HEK293 (cell line): Measurements from ENCODE around the gene SLAMF1.

Experiments used
- CTCF ChIA-PET: fragments of 350-600 bp; formaldehyde crosslinking; extraction: SDS; loops from one replicate; lab custom pipeline; 2021; ENCODE audit warnings: antibody characterized with exemption; lab: Yijun Ruan, JAX
- POLR2A ChIA-PET: fragments of 300-600 bp; formaldehyde crosslinking; extraction: SDS; loops from one replicate; lab custom pipeline; 2020; ENCODE audit warnings: antibody characterized with exemption, inconsistent platforms; lab: Yijun Ruan, JAX
- H3K27ac ChIP-seq: fragments of 200-500 bp; sonication (Bioruptor generic); 2 replicates; pipeline ENCODE4 v1.5.1; 2014; ENCODE audit warnings: low read depth, low read length, control low read depth, inconsistent platforms; ENCODE audit errors: extremely low read depth
- H3K36me3 ChIP-seq, 2 experiments: fragments of 200-500 bp in 1 of 2; sonication (Bioruptor generic) in 1 of 2; 1 replicate in 1 of 2; 2 replicates in 1 of 2; pipeline ENCODE4 v1.5.1; 2014 to 2017; ENCODE audit warnings: inconsistent platforms in 2 of 2, low read length in 2 of 2; ENCODE audit not compliant: control insufficient read depth in 2 of 2, insufficient read depth in 1 of 2
- H3K4me1 ChIP-seq: fragments of 200-500 bp; sonication (Bioruptor generic); 2 replicates; pipeline ENCODE4 v1.5.1; 2014; ENCODE audit warnings: mild to moderate bottlenecking, low read length, inconsistent platforms; ENCODE audit not compliant: control insufficient read depth, insufficient read depth
- H3K4me3 ChIP-seq: 2 replicates; pipeline ENCODE4 v1.5.1; 2011; ENCODE audit warnings: low read depth, mild to moderate bottlenecking, control low read depth, low read length, moderate library complexity
- H3K9me3 ChIP-seq: fragments of 200-500 bp; sonication (Bioruptor generic); 2 replicates; pipeline ENCODE4 v1.5.1; 2014; ENCODE audit warnings: low read depth, low read length, inconsistent platforms; ENCODE audit not compliant: control insufficient read depth, insufficient read depth
- BCL11A ChIP-seq: fragments of 450-650 bp; formaldehyde crosslinking; IDR thresholded peaks from 2 replicates; pipeline ENCODE4 v1.5.1; 2016; ENCODE audit warnings: low read depth, missing biosample characterization, missing genetic modification characterization
- EGR2 ChIP-seq: fragments of 450-650 bp; formaldehyde crosslinking; IDR thresholded peaks from 2 replicates; pipeline ENCODE4 v1.5.1; 2016; ENCODE audit warnings: low read depth, missing biosample characterization, missing genetic modification characterization
- GLIS2 ChIP-seq: fragments of 450-650 bp; formaldehyde crosslinking; IDR thresholded peaks from 2 replicates; pipeline ENCODE4 v1.5.1; 2016; ENCODE audit warnings: missing biosample characterization, missing genetic modification characterization
- HOXD13 ChIP-seq: sonication (generic); formaldehyde crosslinking; IDR thresholded peaks from 2 replicates; pipeline ENCODE4 v1.8.0; 2022; ENCODE audit warnings: missing genetic modification reagents, borderline replicate concordance
- KLF10 ChIP-seq: fragments of 450-650 bp; IDR thresholded peaks from 2 replicates; pipeline ENCODE4 v1.5.1; 2018; ENCODE audit warnings: missing biosample characterization, mild to moderate bottlenecking, missing genetic modification characterization
- MEIS1 ChIP-seq: sonication (generic); formaldehyde crosslinking; IDR thresholded peaks from 2 replicates; pipeline ENCODE4 v1.8.1; 2022; ENCODE audit warnings: missing genetic modification reagents, mild to moderate bottlenecking, borderline replicate concordance
- ZBTB1 ChIP-seq: fragments of 450-650 bp; formaldehyde crosslinking; IDR thresholded peaks from 2 replicates; pipeline ENCODE4 v1.5.1; 2016; ENCODE audit warnings: missing biosample characterization, missing genetic modification characterization
- ZBTB20 ChIP-seq: fragments of 450-650 bp; formaldehyde crosslinking; IDR thresholded peaks from 2 replicates; pipeline ENCODE4 v1.5.1; 2016; ENCODE audit warnings: missing biosample characterization, missing genetic modification characterization
- ZBTB21 ChIP-seq: fragments of 450-650 bp; formaldehyde crosslinking; IDR thresholded peaks from 2 replicates; pipeline ENCODE4 v1.5.1; 2017; ENCODE audit warnings: missing biosample characterization, missing genetic modification characterization
- ZNF121 ChIP-seq: fragments of 450-650 bp; formaldehyde crosslinking; IDR thresholded peaks from 2 replicates; pipeline ENCODE4 v1.5.1; 2016; ENCODE audit warnings: missing biosample characterization, missing genetic modification characterization
- ZNF140 ChIP-seq: fragments of 450-650 bp; formaldehyde crosslinking; IDR thresholded peaks from 2 replicates; pipeline ENCODE4 v1.5.1; 2016; ENCODE audit warnings: missing biosample characterization, missing genetic modification characterization
- ZNF157 ChIP-seq: fragments of 450-650 bp; formaldehyde crosslinking; IDR thresholded peaks from 2 replicates; pipeline ENCODE4 v1.5.1; 2016; ENCODE audit warnings: missing biosample characterization, missing genetic modification characterization
- ZNF16 ChIP-seq: fragments of 450-650 bp; formaldehyde crosslinking; IDR thresholded peaks from 2 replicates; pipeline ENCODE4 v1.5.1; 2016; ENCODE audit warnings: low read depth, missing biosample characterization, missing genetic modification characterization
- ZNF174 ChIP-seq: fragments of 450-650 bp; formaldehyde crosslinking; IDR thresholded peaks from 2 replicates; pipeline ENCODE4 v1.5.0; 2017; ENCODE audit warnings: missing biosample characterization, mild to moderate bottlenecking, missing genetic modification characterization
- ZNF19 ChIP-seq: fragments of 450-650 bp; formaldehyde crosslinking; IDR thresholded peaks from 2 replicates; pipeline ENCODE4; 2016; ENCODE audit warnings: missing biosample characterization, missing genetic modification characterization, low read depth
- ZNF266 ChIP-seq: fragments of 450-650 bp; formaldehyde crosslinking; IDR thresholded peaks from 2 replicates; pipeline ENCODE4 v1.5.1; 2016; ENCODE audit warnings: missing biosample characterization, missing genetic modification characterization, low read depth
- ZNF292 ChIP-seq: fragments of 450-650 bp; formaldehyde crosslinking; IDR thresholded peaks from 2 replicates; pipeline ENCODE4 v1.5.1; 2016; ENCODE audit warnings: low read depth, missing biosample characterization, missing genetic modification characterization, borderline replicate concordance
- ZNF366 ChIP-seq: fragments of 450-650 bp; formaldehyde crosslinking; conservative IDR thresholded peaks from 2 replicates; pipeline ENCODE4 v1.5.1; 2016; ENCODE audit warnings: missing biosample characterization, missing genetic modification characterization
- ZNF394 ChIP-seq: fragments of 450-650 bp; formaldehyde crosslinking; IDR thresholded peaks from 2 replicates; pipeline ENCODE4 v1.5.1; 2016; ENCODE audit warnings: missing biosample characterization, missing genetic modification characterization, mild to moderate bottlenecking, moderate library complexity, borderline replicate concordance
- ZNF48 ChIP-seq: fragments of 450-650 bp; formaldehyde crosslinking; IDR thresholded peaks from 2 replicates; pipeline ENCODE4 v1.5.1; 2016; ENCODE audit warnings: missing biosample characterization, missing genetic modification characterization
- ZNF529 ChIP-seq: fragments of 450-650 bp; formaldehyde crosslinking; IDR thresholded peaks from 2 replicates; pipeline ENCODE4 v1.5.1; 2017; ENCODE audit warnings: missing genetic modification characterization, missing biosample characterization; ENCODE audit not compliant: insufficient replicate concordance
- ZNF544 ChIP-seq: fragments of 450-650 bp; formaldehyde crosslinking; IDR thresholded peaks from 2 replicates; pipeline ENCODE4 v1.5.0; 2017; ENCODE audit warnings: missing biosample characterization, missing genetic modification characterization
- ZNF548 ChIP-seq: fragments of 450-650 bp; formaldehyde crosslinking; IDR thresholded peaks from 2 replicates; pipeline ENCODE4 v1.5.1; 2016; ENCODE audit warnings: missing biosample characterization, missing genetic modification characterization
- ZNF549 ChIP-seq: fragments of 450-650 bp; IDR thresholded peaks from 2 replicates; pipeline ENCODE4 v1.5.1; 2018; ENCODE audit warnings: missing biosample characterization, missing genetic modification characterization, mild to moderate bottlenecking, inconsistent platforms, moderate library complexity
- ZNF561 ChIP-seq: fragments of 450-650 bp; IDR thresholded peaks from 2 replicates; pipeline ENCODE4 v1.5.1; 2018; ENCODE audit warnings: missing biosample characterization, missing genetic modification characterization, borderline replicate concordance
- ZNF571 ChIP-seq: fragments of 450-650 bp; formaldehyde crosslinking; IDR thresholded peaks from 2 replicates; pipeline ENCODE4 v1.5.0; 2017; ENCODE audit warnings: missing biosample characterization, missing genetic modification characterization
- ZNF621 ChIP-seq: fragments of 450-650 bp; formaldehyde crosslinking; IDR thresholded peaks from 2 replicates; pipeline ENCODE4 v1.5.1; 2017; ENCODE audit warnings: missing biosample characterization, missing genetic modification characterization
- ZNF654 ChIP-seq: fragments of 450-650 bp; formaldehyde crosslinking; IDR thresholded peaks from 2 replicates; pipeline ENCODE4 v1.5.1; 2016; ENCODE audit warnings: low read depth, missing biosample characterization, missing genetic modification characterization
- ZNF677 ChIP-seq: fragments of 450-650 bp; IDR thresholded peaks from 2 replicates; pipeline ENCODE4 v1.5.0; 2018; ENCODE audit warnings: missing biosample characterization, mild to moderate bottlenecking, missing genetic modification characterization, moderate library complexity
- ZNF776 ChIP-seq: fragments of 450-650 bp; formaldehyde crosslinking; IDR thresholded peaks from 2 replicates; pipeline ENCODE4 v1.5.0; 2017; ENCODE audit warnings: missing biosample characterization, missing genetic modification characterization, borderline replicate concordance
- ZNF791 ChIP-seq: fragments of 450-650 bp; formaldehyde crosslinking; IDR thresholded peaks from 2 replicates; pipeline ENCODE4 v1.5.1; 2016; ENCODE audit warnings: missing biosample characterization, missing genetic modification characterization
- ZNF843 ChIP-seq: fragments of 450-650 bp; formaldehyde crosslinking; IDR thresholded peaks from 2 replicates; pipeline ENCODE4 v1.5.1; 2016; ENCODE audit warnings: missing biosample characterization, missing genetic modification characterization
- TF ChIP-seq, protein P1 (sequence below): fragments of 450-650 bp; formaldehyde crosslinking; IDR thresholded peaks from 2 replicates; pipeline ENCODE4 v1.5.1; 2016; ENCODE audit warnings: missing biosample characterization, missing genetic modification characterization
- TF ChIP-seq, protein P2 (sequence below): fragments of 450-650 bp; formaldehyde crosslinking; IDR thresholded peaks from 2 replicates; pipeline ENCODE4 v1.5.1; 2017; ENCODE audit warnings: missing biosample characterization, mild to moderate bottlenecking, missing genetic modification characterization, moderate library complexity

The SLAMF1 gene

DNA sequence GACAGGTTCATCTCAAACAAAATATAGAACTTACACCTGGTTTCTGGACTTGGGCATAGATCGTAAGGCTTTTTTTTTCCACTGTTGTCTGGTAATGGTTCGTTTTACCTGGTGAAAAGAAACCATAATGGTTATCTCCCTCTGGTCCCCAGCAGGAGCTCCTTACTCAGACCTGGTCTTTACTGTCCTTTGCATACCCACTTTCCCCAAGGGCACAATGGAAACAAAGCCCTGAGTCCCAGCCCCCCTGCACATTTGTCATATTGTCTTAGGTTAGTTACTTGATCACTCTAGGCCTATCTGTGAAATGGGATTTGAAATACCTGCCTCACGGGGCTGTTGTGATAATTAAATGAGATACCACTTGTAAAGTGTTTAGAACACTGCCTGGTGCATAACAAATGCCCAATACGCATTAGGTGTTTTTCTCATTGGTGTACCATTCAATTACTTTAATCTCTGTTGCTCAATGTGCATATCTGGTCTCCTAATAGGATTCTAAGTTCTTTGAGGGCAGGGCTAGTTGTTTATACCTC, 27.0 kb downstream of the SLAMF1 start (continued):
- TF ChIP-seq, protein P1, sequence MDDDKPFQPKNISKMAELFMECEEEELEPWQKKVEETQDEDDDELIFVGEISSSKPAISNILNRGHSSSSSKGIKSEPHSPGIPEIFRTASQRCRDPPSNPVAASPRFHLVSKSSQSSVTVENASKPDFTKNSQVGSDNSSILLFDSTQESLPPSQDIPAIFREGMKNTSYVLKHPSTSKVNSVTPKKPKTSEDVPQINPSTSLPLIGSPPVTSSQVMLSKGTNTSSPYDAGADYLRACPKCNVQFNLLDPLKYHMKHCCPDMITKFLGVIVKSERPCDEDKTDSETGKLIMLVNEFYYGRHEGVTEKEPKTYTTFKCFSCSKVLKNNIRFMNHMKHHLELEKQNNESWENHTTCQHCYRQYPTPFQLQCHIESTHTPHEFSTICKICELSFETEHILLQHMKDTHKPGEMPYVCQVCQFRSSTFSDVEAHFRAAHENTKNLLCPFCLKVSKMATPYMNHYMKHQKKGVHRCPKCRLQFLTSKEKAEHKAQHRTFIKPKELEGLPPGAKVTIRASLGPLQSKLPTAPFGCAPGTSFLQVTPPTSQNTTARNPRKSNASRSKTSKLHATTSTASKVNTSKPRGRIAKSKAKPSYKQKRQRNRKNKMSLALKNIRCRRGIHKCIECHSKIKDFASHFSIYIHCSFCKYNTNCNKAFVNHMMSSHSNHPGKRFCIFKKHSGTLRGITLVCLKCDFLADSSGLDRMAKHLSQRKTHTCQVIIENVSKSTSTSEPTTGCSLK (tag by site-specific recombination), result no peak
- TF ChIP-seq, all 188 proteins: peak for 0

DNA sequence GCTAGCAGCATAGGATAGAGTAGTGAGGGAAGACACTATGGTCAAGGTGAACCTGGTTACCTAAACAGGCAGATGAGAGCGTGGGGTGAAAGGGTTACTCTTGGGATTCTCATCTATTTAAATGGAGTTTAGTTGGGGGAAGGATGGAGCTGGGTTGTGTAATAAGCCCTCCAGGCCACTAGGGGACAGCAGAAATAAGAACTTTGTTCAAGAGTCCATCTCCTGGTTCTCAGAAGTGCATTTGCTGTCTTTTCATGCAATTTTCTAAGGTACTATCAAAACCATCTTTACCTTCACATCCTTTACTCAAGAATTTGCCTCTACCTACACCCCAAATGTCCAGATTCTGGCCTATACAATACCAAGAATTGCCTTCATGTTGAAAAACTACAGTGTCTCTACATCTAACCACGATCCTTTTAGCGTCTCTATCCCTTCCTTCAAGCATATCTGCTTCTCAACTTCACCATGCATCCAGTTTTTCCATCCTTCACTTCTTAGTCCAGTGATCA, 28.0 kb downstream of the SLAMF1 start:
- no peak overlapping the region for H3K4me3 ChIP-seq
- no peaks in the 10 kb centered on the region for H3K4me1 ChIP-seq
- no peak overlapping the region for H3K27ac ChIP-seq
- H3K36me3 ChIP-seq, result no peaks in the 10 kb centered on the region
- H3K9me3 ChIP-seq, result no peaks in the 10 kb centered on the region
- ChIA-PET CTCF (interaction anchor here (0.6 to 3.4 kb wide), 9 partner anchors 9 to 573 kb away, joined by 3 to 22 read pairs (median 6); no protein-coding TSS in a partner anchor), POLR2A (no interaction called here)
- TF ChIP-seq ZNF266 (tag by site-specific recombination) (no peak), ZNF549 (tag by site-specific recombination) (no peak), ZNF621 (tag by site-specific recombination) (no peak), ZNF791 (tag by site-specific recombination) (no peak), ZNF654 (tag by site-specific recombination) (no peak; the same call in 1 of the 2 replicates), KLF10 (tag by site-specific recombination) (no peak), ZNF529 (tag by site-specific recombination) (no peak), ZNF544 (tag by site-specific recombination) (no peak), ZNF571 (tag by site-specific recombination) (no peak), ZNF121 (tag by site-specific recombination) (no peak), ZBTB20 (no peak), ZBTB21 (tag by site-specific recombination) (no peak), MEIS1 (CRISPR knock-in tag) (no peak), ZNF16 (tag by site-specific recombination) (no peak), BCL11A (tag by site-specific recombination) (no peak), EGR2 (tag by site-specific recombination) (no peak), ZNF394 (tag by site-specific recombination) (no peak), ZNF19 (tag by site-specific recombination) (no peak)

DNA sequence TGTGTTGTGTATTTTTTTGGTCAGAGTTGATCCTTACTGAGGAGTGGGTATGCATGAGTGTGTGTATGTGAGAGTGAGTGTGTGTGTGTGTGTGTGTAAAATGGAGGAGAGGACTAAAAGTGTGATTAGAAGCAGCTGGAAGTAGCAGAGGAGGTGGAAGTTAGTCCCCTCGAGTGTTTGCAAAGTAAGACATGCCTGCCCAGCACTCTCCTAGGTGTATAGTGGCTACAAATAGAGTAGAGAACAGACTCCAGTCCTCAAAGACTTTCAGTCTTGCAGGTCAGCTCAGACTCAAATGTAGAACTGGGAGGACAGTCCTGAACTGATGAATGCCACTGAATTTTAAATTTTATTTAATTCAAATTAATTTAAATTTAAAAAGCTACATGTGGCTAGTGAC, 28.5 kb downstream of the SLAMF1 start:
- CTCF ChIA-PET, result interaction anchor here (0.6 to 3.4 kb wide), 8 partner anchors 10 to 573 kb away, joined by 3 to 22 read pairs (median 6); no protein-coding TSS in a partner anchor
- Histone ChIP-seq H3K27ac (no peak overlapping the region), H3K4me3 (no peak overlapping the region), H3K9me3 (no peaks in the 10 kb centered on the region), H3K4me1 (no peaks in the 10 kb centered on the region), H3K36me3 (no peaks in the 10 kb centered on the region)
- POLR2A ChIA-PET, result no interaction called here
- no peak for TF ChIP-seq ZNF843 (tag by site-specific recombination)
- no peak for TF ChIP-seq ZNF548
- no peak for TF ChIP-seq GLIS2 (tag by site-specific recombination)
- no peak for TF ChIP-seq ZNF776 (tag by site-specific recombination)
- no peak for TF ChIP-seq ZNF48
- TF ChIP-seq ZNF366 (tag by site-specific recombination), result no peak
- TF ChIP-seq, protein P2, sequence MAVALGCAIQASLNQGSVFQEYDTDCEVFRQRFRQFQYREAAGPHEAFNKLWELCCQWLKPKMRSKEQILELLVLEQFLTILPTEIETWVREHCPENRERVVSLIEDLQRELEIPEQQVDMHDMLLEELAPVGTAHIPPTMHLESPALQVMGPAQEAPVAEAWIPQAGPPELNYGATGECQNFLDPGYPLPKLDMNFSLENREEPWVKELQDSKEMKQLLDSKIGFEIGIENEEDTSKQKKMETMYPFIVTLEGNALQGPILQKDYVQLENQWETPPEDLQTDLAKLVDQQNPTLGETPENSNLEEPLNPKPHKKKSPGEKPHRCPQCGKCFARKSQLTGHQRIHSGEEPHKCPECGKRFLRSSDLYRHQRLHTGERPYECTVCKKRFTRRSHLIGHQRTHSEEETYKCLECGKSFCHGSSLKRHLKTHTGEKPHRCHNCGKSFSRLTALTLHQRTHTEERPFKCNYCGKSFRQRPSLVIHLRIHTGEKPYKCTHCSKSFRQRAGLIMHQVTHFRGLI, result no peak
- TF ChIP-seq ZNF140, result no peak
- no peak for TF ChIP-seq ZNF157 (tag by site-specific recombination)
- no peak for TF ChIP-seq ZNF292 (tag by site-specific recombination)
- no peak for TF ChIP-seq ZBTB1 (tag by site-specific recombination)
- TF ChIP-seq ZNF677 (tag by site-specific recombination), result no peak
- TF ChIP-seq ZNF561 (tag by site-specific recombination), result no peak
- no peak for TF ChIP-seq ZNF174 (tag by site-specific recombination)
- no peak for TF ChIP-seq HOXD13 (CRISPR knock-in tag)
